Transverse colon (tissue), 4 donors: ENCODE results near the gene CYTH2. TPM values are rescaled to one million over a fixed set of nuclear protein-coding genes. Genes with fewer than 3 reads are reported as not detected.

Experiments
- DNase-seq: peaks from one replicate; pipeline ENCODE4 v3.0.0-alpha.2; 2019
- H3K27ac ChIP-seq, 4 donors: fragments of 200-600 bp; sonication (generic); 2 replicates each; pipeline ENCODE4 v1.5.1; 2016 to 2018; ENCODE audit warnings: inconsistent platforms in 4 of 4
- H3K27me3 ChIP-seq: fragments of 200-600 bp; sonication (generic); 2 replicates; pipeline ENCODE4 v1.5.1; 2017; ENCODE audit warnings: inconsistent platforms
- H3K36me3 ChIP-seq, 4 donors: fragments of 200-600 bp; sonication (generic); 2 replicates each; pipeline ENCODE4 v1.5.1; 2017 to 2019; ENCODE audit warnings: inconsistent platforms in 4 of 4
- H3K4me1 ChIP-seq, 4 donors: fragments of 200-600 bp; sonication (generic); 2 replicates each; pipeline ENCODE4 v1.5.1; 2017 to 2020; ENCODE audit warnings: inconsistent platforms in 4 of 4
- H3K4me3 ChIP-seq, 4 donors: fragments of 200-600 bp; sonication (generic); 1 replicate in 1 of 4; 2 replicates in 3 of 4; pipeline versions ENCODE4 v1.5.1 to v1.6.1; 2017 to 2019; ENCODE audit warnings: inconsistent platforms in 4 of 4
- H3K9me3 ChIP-seq, 2 donors: fragments of 200-600 bp; sonication (generic); 2 replicates each; pipeline ENCODE4 v1.5.1; 2017 to 2019; ENCODE audit warnings: inconsistent platforms in 2 of 2
- CTCF ChIP-seq, 5 experiments: fragments of 200-600 bp in 3 of 5; fragments of 450-650 bp in 2 of 5; sonication (generic) in 3 of 5; IDR thresholded peaks; 1 replicate in 2 of 5; 2 replicates in 3 of 5; pipeline ENCODE4 v1.5.1; 2016 to 2017; ENCODE audit warnings: antibody characterized with exemption in 5 of 5, inconsistent platforms in 3 of 5, mild to moderate bottlenecking in 2 of 5, moderate library complexity in 1 of 5
- EP300 ChIP-seq: sonication (generic); formaldehyde crosslinking; IDR thresholded peaks from one replicate; pipeline ENCODE4 v1.6.1; 2017; ENCODE audit warnings: antibody characterized with exemption, low read depth
- POLR2A ChIP-seq: fragments of 450-650 bp; IDR thresholded peaks from one replicate; pipeline ENCODE4 v1.6.1; 2016; ENCODE audit warnings: antibody characterized with exemption, mild to moderate bottlenecking, moderate library complexity
- POLR2AphosphoS5 ChIP-seq, 3 donors: sonication (generic); formaldehyde crosslinking; IDR thresholded peaks; one replicate each; pipeline ENCODE4 v1.6.1; 2016; ENCODE audit warnings: antibody characterized with exemption in 3 of 3
- WGBS, 2 donors: methylation state at CpG; one replicate each; pipeline ENCODE4 v1.1.5; 2018; ENCODE audit warnings: low coverage in 1 of 2; 5-methylcytosine and 5-hydroxymethylcytosine counted together
- in situ Hi-C, 4 donors: fragments of 200-750 bp; cut with MboI; loops; one replicate each; pipeline versions ENCODE4 v1.15.0 to v1.15.1; 2017; ENCODE audit warnings: low sequenced_read_pairs in 3 of 4, low pct_ligation_motif_present in 1 of 4, low pct_unique_long_range_greater_than_20kb in 1 of 4
- intact Hi-C: fragments of 100-400 bp; cut with DNase I; formaldehyde crosslinking; loops from one replicate; pipeline ENCODE4 v1.15.1; 2023; ENCODE audit warnings: low total_unique reads
- total RNA-seq, 4 donors: library from RNA; depleted of rRNA; stranded (reverse); fragments of >200 nt; gene quantifications; one replicate each; pipeline ENCODE4 v1.1.0, GENCODE V29; 2016

The CYTH2 gene
- total RNA-seq, 4 donors from 2014 or later, result 61.1 to 410 (median 171) TPM

DNA sequence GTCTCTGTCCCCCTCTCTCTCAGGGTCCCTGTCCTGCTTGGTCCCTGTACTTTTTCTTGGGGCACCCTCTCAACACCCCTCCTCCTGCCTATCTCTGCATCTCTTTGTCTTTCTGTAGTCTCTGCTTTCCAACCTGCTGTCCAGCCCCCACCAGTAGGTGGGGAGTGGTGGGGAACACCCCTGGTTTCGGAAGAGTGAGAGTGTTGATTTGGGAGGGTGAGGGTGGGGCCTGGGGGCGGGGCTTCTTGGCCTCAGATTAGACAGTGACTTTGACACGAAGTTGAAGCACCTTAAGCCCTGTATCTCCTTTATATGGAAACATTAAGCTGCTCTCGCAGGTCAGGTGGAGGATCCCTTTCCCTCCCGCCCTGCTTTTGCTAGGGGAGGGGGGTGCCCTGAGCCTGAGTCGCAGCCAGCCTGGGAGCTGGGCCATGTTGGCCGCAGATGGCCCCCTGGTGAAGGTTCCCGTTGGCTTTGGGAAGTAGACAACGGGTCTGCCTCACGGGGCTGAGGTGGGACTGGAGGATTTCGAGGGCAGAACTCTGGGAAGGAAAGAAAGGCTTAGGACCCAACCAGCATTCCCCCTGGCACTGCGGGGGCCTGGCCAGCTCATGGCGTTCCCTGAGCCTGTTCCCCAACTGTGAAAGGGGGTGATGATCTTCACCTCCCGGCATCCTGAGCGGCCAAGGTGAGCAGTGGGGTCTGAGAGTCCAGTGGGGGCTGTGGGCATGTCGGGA, 13.8 kb upstream of the CYTH2 start, which contains the start of gene KCNJ14:
Gene KCNJ14, plus strand, starts transcription at position 404 of the 737 bp plus-strand sequence. CDS start 6,151 bp downstream, outside the sequence.
- H3K4me3 ChIP-seq, result no peak within 1 kb of the TSS
- H3K4me1 ChIP-seq, result no peaks in the 10 kb centered on the region
- H3K27ac ChIP-seq, result no peak within 1 kb of the TSS
- in situ Hi-C loops (no loop called here), intact Hi-C loops (no loop called here)
- WGBS, 2 donors, result 85% methylated on average over 16 of the region's 16 CpGs; no CpG with 5 or more reads in 1 of the 2 donors
- no peak for DNase-seq
- H3K27me3 ChIP-seq, result no peaks in the 10 kb centered on the region
- TF ChIP-seq POLR2AphosphoS5 (IDR thresholded peaks at IDR 0.05), result no peak
- no peak for TF ChIP-seq POLR2A
- no peak for TF ChIP-seq EP300
- TF ChIP-seq CTCF (IDR thresholded peaks at IDR 0.05), result no peak
- peaks cover 0 to 28% (median 13%) of the 10 kb centered on the region in 4 donors for H3K36me3 ChIP-seq
- H3K9me3 ChIP-seq, result no peaks in the 10 kb centered on the region

GRCh38 chr19:48455908-48456562, 13.1 kb upstream of the CYTH2 start:
- Histone ChIP-seq H3K27ac (no peak overlapping the region), H3K36me3 (peaks cover 0 to 21% (median 10%) of the 10 kb centered on the region in 4 donors)

GRCh38 chr19:48456864-48457263, 12.3 kb upstream of the CYTH2 start:
- Histone ChIP-seq H3K4me1 (no peaks in the 10 kb centered on the region), H3K9me3 (no peaks in the 10 kb centered on the region), H3K36me3 (peaks cover 0 to 13% (median 6%) of the 10 kb centered on the region in 4 donors), H3K4me3 (no peak overlapping the region), H3K27ac (no peak overlapping the region), H3K27me3 (no peaks in the 10 kb centered on the region)
- in situ Hi-C loops (no loop called here), intact Hi-C loops (no loop called here)
- no peak for DNase-seq
- no peak for TF ChIP-seq POLR2A
- no peak for TF ChIP-seq POLR2AphosphoS5 (IDR thresholded peaks at IDR 0.05)
- TF ChIP-seq EP300, result no peak
- TF ChIP-seq CTCF (IDR thresholded peaks at IDR 0.05), result no peak
- 90 to 94% methylated on average over 4 of the region's 4 CpGs for WGBS, 2 donors

More at GRCh38 chr19:48455908-48456562, 13.1 kb upstream of the CYTH2 start:
- Histone ChIP-seq H3K4me3 (no peak overlapping the region), H3K27me3 (no peaks in the 10 kb centered on the region), H3K4me1 (no peaks in the 10 kb centered on the region), H3K9me3 (no peaks in the 10 kb centered on the region)
- TF ChIP-seq CTCF (IDR thresholded peaks at IDR 0.05) (no peak), POLR2A (no peak), POLR2AphosphoS5 (IDR thresholded peaks at IDR 0.05) (no peak)
- WGBS, 2 donors, result 85% methylated on average over 11 of the region's 11 CpGs; no CpG with 5 or more reads in 1 of the 2 donors
- DNase-seq, result no peak
- in situ Hi-C loops, result no loop called here
- intact Hi-C loops, result no loop called here

- WGBS, 2 donors, result 85 to 89% methylated on average over 1 to 2 of the region's 2 CpGs
- H3K27ac ChIP-seq, result no peak overlapping the region
- H3K4me3 ChIP-seq, result no peak overlapping the region
- TF ChIP-seq CTCF (IDR thresholded peaks at IDR 0.05) (no peak), POLR2A (no peak), EP300 (no peak)
- in situ Hi-C loops, result no loop called here
- H3K4me1 ChIP-seq, result no peaks in the 10 kb centered on the region
- no peaks in the 10 kb centered on the region for H3K9me3 ChIP-seq
- no peaks in the 10 kb centered on the region for H3K27me3 ChIP-seq
- no peak for DNase-seq
- peaks cover 0 to 10% (median 2%) of the 10 kb centered on the region in 4 donors for H3K36me3 ChIP-seq
- intact Hi-C loops, result no loop called here
Measured at GRCh38 chr19:48458016-48458415, 11.2 kb upstream of the CYTH2 start.
